ENCODE data around the gene COL4A1.

The COL4A1 gene

GRCh38 chr13:110217085-110217484, 89.9 kb downstream of the COL4A1 start:
- no peak for DNase-seq (ENCODE audit: low read depth)

GRCh38 chr13:110216398-110217041, 90.4 kb downstream of the COL4A1 start:
- peak; percentile 44 for DNase-seq (ENCODE audit: low read depth)

GRCh38 chr13:110216006-110216397, 91.0 kb downstream of the COL4A1 start:
- no peak for DNase-seq (ENCODE audit: low read depth)

- DNase-seq (ENCODE audit: low read depth), result no peak
Observed at GRCh38 chr13:110215606-110216005, 91.4 kb downstream of the COL4A1 start.

- DNase-seq (ENCODE audit: low read depth), result no peak
Observed at GRCh38 chr13:110214637-110215036, 92.3 kb downstream of the COL4A1 start.

- no peak for DNase-seq (ENCODE audit: low read depth)
Observed at GRCh38 chr13:110213461-110214074, 93.4 kb downstream of the COL4A1 start.

- no peak for DNase-seq (ENCODE audit: low read depth)
Observed at GRCh38 chr13:110212529-110212928, 94.4 kb downstream of the COL4A1 start.

- no peak for DNase-seq (ENCODE audit: low read depth)
Observed at GRCh38 chr13:110211735-110212134, 95.2 kb downstream of the COL4A1 start.

GRCh38 chr13:110211046-110211445, 95.9 kb downstream of the COL4A1 start:
- DNase-seq (ENCODE audit: low read depth), result no peak

- DNase-seq (ENCODE audit: low read depth), result no peak
Observed at GRCh38 chr13:110210604-110210985, 96.4 kb downstream of the COL4A1 start.

- DNase-seq (ENCODE audit: low read depth), result no peak
Observed at GRCh38 chr13:110209950-110210603, 96.9 kb downstream of the COL4A1 start.

GRCh38 chr13:110208116-110208515, 98.8 kb downstream of the COL4A1 start:
- DNase-seq (ENCODE audit: low read depth), result no peak

GRCh38 chr13:110206996-110207395, 100.0 kb downstream of the COL4A1 start:
- no peak for DNase-seq (ENCODE audit: low read depth)

GRCh38 chr13:110206185-110206584, 100.8 kb downstream of the COL4A1 start:
- no peak for DNase-seq (ENCODE audit: low read depth)

- no peak for DNase-seq (ENCODE audit: low read depth)
Observed at GRCh38 chr13:110201114-110201513, 105.8 kb downstream of the COL4A1 start.

GRCh38 chr13:110200276-110200870, 106.6 kb downstream of the COL4A1 start:
- no peak for DNase-seq (ENCODE audit: low read depth)

- no peak for DNase-seq (ENCODE audit: low read depth)
Observed at GRCh38 chr13:110199046-110199831, 107.7 kb downstream of the COL4A1 start.

- no peak for DNase-seq (ENCODE audit: low read depth)
Observed at GRCh38 chr13:110197471-110197870, 109.5 kb downstream of the COL4A1 start.

- no peak for DNase-seq (ENCODE audit: low read depth)
Observed at GRCh38 chr13:110197026-110197425, 109.9 kb downstream of the COL4A1 start.

GRCh38 chr13:110195547-110196485, 111.1 kb downstream of the COL4A1 start:
- no peak for DNase-seq (ENCODE audit: low read depth)

GRCh38 chr13:110194451-110194850, 112.5 kb downstream of the COL4A1 start:
- DNase-seq (ENCODE audit: low read depth), result no peak
